Lower lobe of right lung (tissue), 2 donors: ENCODE results near the gene ADGRG7. TPM values are rescaled to one million over a fixed set of nuclear protein-coding genes. Genes with fewer than 3 reads are reported as not detected.

Experiments
- ATAC-seq, 2 donors: fragments of 200-7000 bp; cut with Tn5 transposase; one replicate each; pipeline ENCODE4 v1.9.1; 2020 to 2022; ENCODE audit warnings: mild to moderate bottlenecking in 2 of 2, moderate library complexity in 2 of 2
- DNase-seq: peaks from one replicate; pipeline ENCODE4 v3.0.0-alpha.2; 2020
- H3K27ac ChIP-seq: fragments of 200-600 bp; one replicate; pipeline ENCODE4 v1.8.0; 2022
- H3K27me3 ChIP-seq: fragments of 200-600 bp; one replicate; pipeline ENCODE4 v1.8.0; 2022; ENCODE audit warnings: low read depth
- H3K36me3 ChIP-seq: fragments of 200-600 bp; one replicate; pipeline ENCODE4 v1.8.0; 2022; ENCODE audit warnings: mild to moderate bottlenecking
- H3K4me1 ChIP-seq: fragments of 200-600 bp; one replicate; pipeline ENCODE4 v1.8.0; 2022
- H3K4me3 ChIP-seq: fragments of 200-600 bp; one replicate; pipeline ENCODE4 v1.8.0; 2022; ENCODE audit warnings: mild to moderate bottlenecking
- H3K9me3 ChIP-seq: fragments of 200-600 bp; one replicate; pipeline ENCODE4 v1.8.0; 2022
- intact Hi-C: fragments of 100-400 bp; cut with DNase I; formaldehyde crosslinking; loops from one replicate; pipeline ENCODE4 v1.11.0; 2022
- total RNA-seq: library from RNA; stranded (reverse); fragmentation: NEBNext Ultra II Directional; extraction: Animal tissue kit (Norgen Biotek cat#: 25700); gene quantifications from one replicate; pipeline ENCODE4 v1.2.1, GENCODE V29; 2021
- TF ChIP-seq, protein P1 (sequence below): fragments of 200-600 bp; IDR thresholded peaks from one replicate; pipeline ENCODE4 v1.8.0; 2022; ENCODE audit warnings: antibody characterized with exemption, mild to moderate bottlenecking
- donor health status: DM: no; HTN: yes; CAD: no; lungs with severe emphysema.

The ADGRG7 gene
- total RNA-seq, 1 donor from 2014 or later: not detected

DNA sequence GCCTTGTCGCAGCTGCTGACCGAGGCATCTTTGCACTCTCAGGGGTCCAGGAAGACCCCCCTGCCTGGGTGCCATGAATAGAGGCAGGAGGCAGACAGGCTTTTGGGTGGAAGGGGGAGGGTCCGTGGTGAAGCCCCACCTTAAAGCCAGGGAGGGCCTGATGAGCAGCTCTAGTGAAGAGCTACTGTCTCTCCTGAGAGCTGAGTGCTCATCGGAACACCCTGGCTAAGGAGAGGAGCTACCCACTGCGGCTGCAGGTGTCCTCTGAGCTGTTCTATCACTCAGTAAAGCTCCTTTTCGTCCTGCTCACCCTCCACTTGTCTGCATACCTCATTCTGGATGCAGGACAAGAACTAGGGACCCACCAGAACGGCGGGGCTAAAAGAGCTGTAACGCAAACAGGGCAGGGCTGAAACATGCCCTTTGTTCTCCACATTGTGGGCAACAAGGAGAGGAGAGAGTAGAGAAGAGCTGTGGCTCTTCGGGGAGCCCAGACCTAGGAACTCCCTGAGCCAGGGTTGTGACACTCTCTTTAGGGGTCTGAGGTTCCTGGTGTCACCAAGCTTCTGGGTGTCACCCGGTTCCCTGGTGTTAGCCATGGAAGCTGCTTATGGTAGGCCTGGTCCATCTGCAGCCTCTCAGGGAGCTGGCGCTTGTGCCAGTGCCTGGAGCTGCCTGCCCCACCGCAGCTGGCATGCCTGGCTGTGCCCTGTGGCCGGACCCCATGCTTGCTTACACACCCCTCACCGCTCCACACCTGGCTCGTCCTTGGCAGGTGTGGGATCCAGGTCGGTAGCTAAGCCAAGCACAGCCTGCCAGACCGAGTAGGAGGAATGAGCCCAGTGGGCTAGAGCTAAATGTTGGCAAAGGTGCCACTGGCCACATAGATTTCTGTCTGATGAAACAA, 73.7 kb downstream of the ADGRG7 start:
- ATAC-seq: peak in 1 of 2 donors; percentile 50
- intact Hi-C loops: no loop called here
- Histone ChIP-seq H3K27ac (no peak overlapping the region), H3K9me3 (no peaks in the 10 kb centered on the region), H3K4me1 (no peaks in the 10 kb centered on the region), H3K4me3 (no peak overlapping the region), H3K36me3 (no peaks in the 10 kb centered on the region), H3K27me3 (no peaks in the 10 kb centered on the region)
- TF ChIP-seq, protein P1, sequence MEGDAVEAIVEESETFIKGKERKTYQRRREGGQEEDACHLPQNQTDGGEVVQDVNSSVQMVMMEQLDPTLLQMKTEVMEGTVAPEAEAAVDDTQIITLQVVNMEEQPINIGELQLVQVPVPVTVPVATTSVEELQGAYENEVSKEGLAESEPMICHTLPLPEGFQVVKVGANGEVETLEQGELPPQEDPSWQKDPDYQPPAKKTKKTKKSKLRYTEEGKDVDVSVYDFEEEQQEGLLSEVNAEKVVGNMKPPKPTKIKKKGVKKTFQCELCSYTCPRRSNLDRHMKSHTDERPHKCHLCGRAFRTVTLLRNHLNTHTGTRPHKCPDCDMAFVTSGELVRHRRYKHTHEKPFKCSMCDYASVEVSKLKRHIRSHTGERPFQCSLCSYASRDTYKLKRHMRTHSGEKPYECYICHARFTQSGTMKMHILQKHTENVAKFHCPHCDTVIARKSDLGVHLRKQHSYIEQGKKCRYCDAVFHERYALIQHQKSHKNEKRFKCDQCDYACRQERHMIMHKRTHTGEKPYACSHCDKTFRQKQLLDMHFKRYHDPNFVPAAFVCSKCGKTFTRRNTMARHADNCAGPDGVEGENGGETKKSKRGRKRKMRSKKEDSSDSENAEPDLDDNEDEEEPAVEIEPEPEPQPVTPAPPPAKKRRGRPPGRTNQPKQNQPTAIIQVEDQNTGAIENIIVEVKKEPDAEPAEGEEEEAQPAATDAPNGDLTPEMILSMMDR: no peak
- DNase-seq: no peak

DNA sequence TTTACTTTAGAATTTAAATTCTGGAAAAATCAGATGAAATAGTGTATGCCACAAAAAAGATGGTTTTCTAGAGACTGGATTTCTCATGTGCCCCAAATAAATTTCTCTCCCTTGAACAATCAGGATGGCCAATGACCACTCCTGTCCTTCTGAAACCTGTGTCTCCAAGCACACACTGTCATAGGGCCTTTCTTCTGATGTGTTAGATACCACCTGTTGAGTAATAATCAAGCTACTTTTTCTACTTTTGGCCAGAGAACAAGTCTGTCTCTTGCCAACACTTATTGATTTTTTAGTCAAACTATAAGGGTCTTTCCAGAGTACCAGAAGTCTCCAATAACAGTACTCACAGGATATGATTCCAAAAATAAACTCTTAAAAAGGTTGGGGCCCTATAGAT, 83.8 kb downstream of the ADGRG7 start:
- H3K9me3 ChIP-seq: no peaks in the 10 kb centered on the region
- H3K36me3 ChIP-seq: no peaks in the 10 kb centered on the region

GRCh38 chr3:100695696-100696095, 86.3 kb downstream of the ADGRG7 start:
- no peak for ATAC-seq
- no peaks in the 10 kb centered on the region for H3K36me3 ChIP-seq
- intact Hi-C loops: no loop called here

More for the DNA sequence above, 83.8 kb downstream of the ADGRG7 start:
- Histone ChIP-seq H3K27me3 (no peaks in the 10 kb centered on the region), H3K27ac (no peak overlapping the region), H3K4me3 (no peak overlapping the region), H3K4me1 (no peaks in the 10 kb centered on the region)
- ATAC-seq: no peak
- DNase-seq: no peak
- intact Hi-C loops: no loop called here
- TF ChIP-seq, protein P1: no peak

DNA sequence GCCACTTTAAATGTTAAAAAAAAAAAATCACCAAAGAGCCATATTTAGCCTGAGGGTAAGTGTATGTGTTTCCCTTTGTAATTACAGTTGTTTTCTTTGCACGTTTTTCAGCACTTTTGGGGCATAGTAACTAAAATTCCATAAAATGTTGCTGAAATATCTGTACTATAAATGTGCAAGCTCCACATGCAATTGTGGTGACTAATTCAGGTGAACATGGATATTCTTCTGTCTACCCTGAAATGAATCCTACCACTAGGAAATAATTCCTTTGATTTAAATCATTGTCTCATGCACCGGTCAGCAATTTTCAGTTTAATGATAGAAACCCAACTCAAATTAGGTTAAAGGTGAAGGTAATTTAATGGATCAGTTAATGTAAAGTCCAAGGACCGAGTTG, 86.8 kb downstream of the ADGRG7 start:
- H3K27me3 ChIP-seq: no peaks in the 10 kb centered on the region
- H3K4me1 ChIP-seq: no peaks in the 10 kb centered on the region
- DNase-seq: no peak
- TF ChIP-seq, protein P1: no peak
- H3K4me3 ChIP-seq: no peak overlapping the region
- H3K36me3 ChIP-seq: no peaks in the 10 kb centered on the region
- ATAC-seq: no peak
- no peak overlapping the region for H3K27ac ChIP-seq
- intact Hi-C loops: no loop called here
- no peaks in the 10 kb centered on the region for H3K9me3 ChIP-seq

More at GRCh38 chr3:100695696-100696095, 86.3 kb downstream of the ADGRG7 start:
- no peak for DNase-seq
- Histone ChIP-seq H3K27me3 (no peaks in the 10 kb centered on the region), H3K4me3 (no peak overlapping the region), H3K4me1 (no peaks in the 10 kb centered on the region), H3K27ac (no peak overlapping the region), H3K9me3 (no peaks in the 10 kb centered on the region)
- TF ChIP-seq, protein P1: no peak

- no peaks in the 10 kb centered on the region for H3K27me3 ChIP-seq
- H3K36me3 ChIP-seq: no peaks in the 10 kb centered on the region
- ATAC-seq (peak in 1 of 2 donors; percentile 43), DNase-seq (no peak)
- no peak overlapping the region for H3K27ac ChIP-seq
- intact Hi-C loops: no loop called here
- no peaks in the 10 kb centered on the region for H3K4me1 ChIP-seq
- H3K4me3 ChIP-seq: no peak overlapping the region
- no peaks in the 10 kb centered on the region for H3K9me3 ChIP-seq
- TF ChIP-seq, protein P1: no peak
Measured at GRCh38 chr3:100697172-100697571, 87.8 kb downstream of the ADGRG7 start.
